Fibroblast of pulmonary artery (primary cell): ENCODE data around the gene POM121.
"Not testable (repeated sequence)": the region's sequence is repeated elsewhere in the genome, so short reads cannot be mapped to it uniquely, and the experiment has no call there.

Experiments used
- DNase-seq: peaks from one replicate; pipeline ENCODE4 v3.0.0-alpha.2; 2010; ENCODE audit warnings: low read depth
- H3K4me3 ChIP-seq: replicated peaks from 2 replicates; pipeline ENCODE4 v1.5.1; 2011; ENCODE audit warnings: low read depth, mild to moderate bottlenecking, control low read depth, low read length, moderate library complexity
- TF ChIP-seq, protein P1 (sequence below): IDR thresholded peaks from 2 replicates; pipeline ENCODE4 v1.5.1; 2011; ENCODE audit warnings: mild to moderate bottlenecking, control low read depth, low read length, inconsistent platforms; ENCODE audit errors: missing control alignments

POM121 gene

DNA sequence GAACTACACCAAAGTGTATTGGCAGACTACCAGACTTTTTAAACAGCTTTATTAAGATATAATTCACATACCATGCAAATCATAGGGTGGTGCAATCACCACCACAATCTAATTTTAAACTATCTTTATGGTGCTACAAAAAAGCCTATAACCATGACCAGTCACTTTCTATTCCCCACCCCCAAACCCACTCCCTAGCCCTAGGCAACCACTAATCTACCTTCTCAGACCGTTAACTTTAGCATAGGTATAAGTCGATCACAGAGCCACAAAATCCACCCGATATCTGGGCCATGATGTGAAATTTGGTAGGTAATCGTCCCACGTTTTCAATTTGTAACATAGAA is 536 bp upstream of the POM121 start:
- no peak for DNase-seq
- peak overlapping the region; percentile 97 for H3K4me3 ChIP-seq
- TF ChIP-seq, protein P1, sequence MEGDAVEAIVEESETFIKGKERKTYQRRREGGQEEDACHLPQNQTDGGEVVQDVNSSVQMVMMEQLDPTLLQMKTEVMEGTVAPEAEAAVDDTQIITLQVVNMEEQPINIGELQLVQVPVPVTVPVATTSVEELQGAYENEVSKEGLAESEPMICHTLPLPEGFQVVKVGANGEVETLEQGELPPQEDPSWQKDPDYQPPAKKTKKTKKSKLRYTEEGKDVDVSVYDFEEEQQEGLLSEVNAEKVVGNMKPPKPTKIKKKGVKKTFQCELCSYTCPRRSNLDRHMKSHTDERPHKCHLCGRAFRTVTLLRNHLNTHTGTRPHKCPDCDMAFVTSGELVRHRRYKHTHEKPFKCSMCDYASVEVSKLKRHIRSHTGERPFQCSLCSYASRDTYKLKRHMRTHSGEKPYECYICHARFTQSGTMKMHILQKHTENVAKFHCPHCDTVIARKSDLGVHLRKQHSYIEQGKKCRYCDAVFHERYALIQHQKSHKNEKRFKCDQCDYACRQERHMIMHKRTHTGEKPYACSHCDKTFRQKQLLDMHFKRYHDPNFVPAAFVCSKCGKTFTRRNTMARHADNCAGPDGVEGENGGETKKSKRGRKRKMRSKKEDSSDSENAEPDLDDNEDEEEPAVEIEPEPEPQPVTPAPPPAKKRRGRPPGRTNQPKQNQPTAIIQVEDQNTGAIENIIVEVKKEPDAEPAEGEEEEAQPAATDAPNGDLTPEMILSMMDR: no peak

DNA sequence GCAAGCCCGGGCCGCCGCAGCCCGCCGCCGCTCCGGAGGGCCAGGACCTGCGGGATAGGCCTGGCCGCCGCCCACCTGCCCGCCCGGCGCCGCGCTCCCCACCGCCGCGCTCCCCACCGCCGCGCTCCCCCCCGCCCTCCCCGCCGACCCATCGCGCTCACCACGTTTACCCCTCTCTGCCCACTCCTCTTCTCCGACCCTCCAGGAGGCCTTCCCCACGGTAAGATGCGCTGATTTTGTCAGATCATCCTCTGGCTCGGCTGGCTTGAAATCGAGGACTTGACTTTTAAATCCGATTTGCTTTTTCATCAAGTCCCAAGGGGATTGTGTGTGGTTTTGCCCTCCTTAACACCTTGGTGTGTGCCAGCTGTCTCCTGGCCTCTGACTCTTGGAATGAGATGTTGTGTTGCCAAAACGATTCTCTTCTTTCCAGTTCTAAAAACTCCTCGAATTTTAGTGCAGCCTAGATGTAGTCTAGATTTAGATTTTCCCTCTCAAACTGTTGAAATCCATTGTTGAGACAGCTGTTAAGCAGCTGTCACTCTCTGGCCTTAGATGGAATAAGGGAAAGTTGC is 738 bp downstream of the POM121 start:
- TF ChIP-seq, protein P1: no peak
- peak overlapping the region; percentile 97 for H3K4me3 ChIP-seq
- DNase-seq: peak; percentile 28

DNA sequence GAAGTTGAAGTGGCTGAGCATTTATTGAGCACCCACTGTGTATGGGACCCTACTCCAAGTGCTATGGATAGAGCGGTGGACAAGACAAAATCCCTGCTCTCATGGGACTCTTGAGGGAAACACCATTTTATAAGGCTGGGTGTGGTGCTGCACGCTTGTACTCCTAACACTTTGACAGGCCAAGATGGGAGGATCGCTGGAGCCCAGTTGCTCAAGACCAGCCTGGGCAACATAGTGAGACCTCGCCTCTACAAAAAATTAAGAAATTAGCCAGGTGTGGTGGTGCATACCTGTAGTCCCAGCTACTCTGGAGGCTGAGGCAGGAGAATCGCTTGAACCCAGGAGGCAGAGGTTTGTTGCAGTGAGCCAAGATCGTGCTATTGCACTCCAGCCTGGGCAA is 2.9 kb downstream of the POM121 start:
- not testable (repeated sequence) for DNase-seq, H3K4me3 ChIP-seq

DNA sequence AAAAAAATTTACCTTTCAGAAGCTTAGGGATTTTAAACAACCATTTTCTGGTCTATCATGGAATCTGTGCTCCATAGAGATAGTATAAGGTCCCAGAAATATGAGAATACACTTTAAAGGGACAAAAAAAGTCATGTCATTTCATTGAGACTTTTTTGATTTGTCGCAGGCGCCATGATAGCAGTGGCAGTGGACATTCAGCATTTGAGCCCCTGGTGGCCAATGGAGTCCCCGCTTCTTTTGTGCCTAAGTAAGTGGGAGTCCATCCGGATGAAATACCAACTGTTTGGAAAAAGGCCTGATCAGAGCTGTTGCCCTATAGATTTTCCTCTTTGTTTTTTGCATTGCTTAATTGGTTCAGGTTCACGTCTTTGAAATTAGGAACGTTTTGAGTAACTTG is 3.3 kb downstream of the POM121 start:
- DNase-seq, H3K4me3 ChIP-seq: not testable (repeated sequence)

DNA sequence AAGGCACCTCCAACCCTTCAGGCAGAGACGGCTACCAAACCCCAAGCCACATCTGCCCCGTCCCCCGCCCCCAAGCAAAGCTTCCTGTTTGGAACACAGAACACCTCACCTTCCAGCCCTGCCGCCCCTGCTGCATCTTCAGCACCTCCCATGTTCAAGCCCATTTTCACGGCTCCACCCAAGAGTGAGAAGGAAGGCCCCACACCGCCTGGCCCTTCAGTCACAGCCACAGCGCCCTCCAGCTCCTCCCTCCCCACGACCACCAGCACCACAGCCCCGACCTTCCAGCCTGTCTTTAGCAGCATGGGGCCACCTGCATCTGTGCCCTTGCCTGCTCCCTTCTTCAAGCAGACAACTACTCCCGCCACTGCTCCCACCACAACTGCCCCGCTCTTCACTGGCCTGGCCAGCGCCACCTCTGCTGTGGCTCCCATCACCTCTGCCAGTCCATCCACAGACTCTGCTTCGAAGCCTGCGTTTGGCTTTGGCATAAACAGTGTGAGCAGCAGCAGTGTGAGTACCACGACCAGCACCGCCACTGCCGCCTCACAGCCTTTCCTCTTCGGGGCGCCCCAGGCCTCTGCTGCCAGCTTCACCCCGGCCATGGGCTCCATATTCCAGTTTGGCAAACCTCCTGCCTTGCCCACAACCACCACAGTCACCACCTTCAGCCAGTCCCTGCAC is 17.3 kb downstream of the POM121 start:
- not testable (repeated sequence) for DNase-seq, H3K4me3 ChIP-seq

DNA sequence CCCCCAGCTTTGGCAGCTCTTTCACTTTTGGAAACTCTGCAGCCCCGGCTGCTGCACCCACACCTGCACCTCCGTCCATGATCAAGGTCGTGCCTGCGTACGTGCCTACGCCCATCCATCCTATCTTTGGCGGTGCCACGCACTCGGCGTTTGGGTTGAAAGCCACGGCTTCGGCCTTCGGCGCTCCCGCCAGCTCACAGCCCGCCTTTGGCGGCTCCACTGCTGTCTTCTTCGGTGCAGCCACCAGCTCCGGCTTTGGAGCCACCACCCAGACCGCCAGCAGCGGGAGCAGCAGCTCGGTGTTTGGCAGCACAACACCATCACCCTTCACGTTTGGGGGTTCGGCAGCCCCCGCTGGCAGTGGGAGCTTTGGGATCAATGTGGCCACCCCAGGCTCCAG is 18.1 kb downstream of the POM121 start:
- H3K4me3 ChIP-seq, DNase-seq: not testable (repeated sequence)

DNA sequence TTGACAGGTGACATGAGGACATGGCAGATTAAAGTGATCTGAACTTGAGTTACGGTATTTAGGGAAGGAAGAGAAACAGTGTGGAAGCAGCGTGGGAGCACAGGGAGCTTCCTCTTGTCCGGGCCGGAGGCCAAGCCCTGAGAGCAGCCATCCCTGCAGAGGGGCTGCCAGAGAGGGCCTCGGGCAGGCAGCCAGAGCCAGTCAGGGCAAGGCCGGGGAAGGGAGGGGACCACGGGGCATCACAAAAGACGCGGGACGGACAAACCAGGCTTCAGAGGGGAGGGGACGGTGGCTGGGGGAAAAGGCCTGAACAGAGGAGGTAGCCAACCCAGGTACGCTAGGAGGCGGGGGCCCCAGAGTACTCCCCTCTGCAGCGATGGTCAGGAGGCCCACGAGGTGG is 20.0 kb downstream of the POM121 start:
- not testable (repeated sequence) for H3K4me3 ChIP-seq, DNase-seq

DNA sequence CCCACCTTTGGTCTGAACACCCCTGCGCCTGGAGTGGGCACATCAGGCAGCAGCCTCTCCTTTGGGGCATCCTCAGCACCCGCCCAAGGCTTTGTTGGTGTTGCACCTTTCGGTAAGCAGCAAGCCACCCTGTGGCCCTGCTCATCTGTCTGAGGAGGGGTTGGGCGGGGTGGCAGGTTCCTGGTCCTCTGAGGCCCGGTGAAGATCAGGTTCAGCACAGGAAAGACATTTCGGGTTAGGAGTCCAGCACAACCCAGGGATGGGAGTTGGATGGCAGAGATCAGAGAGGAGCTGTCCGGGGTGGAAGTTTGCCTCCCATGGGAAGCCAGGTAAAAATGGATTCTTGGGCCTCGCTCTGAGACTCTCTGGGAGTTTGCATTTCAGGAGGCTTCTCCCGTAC is 20.7 kb downstream of the POM121 start:
- not testable (repeated sequence) for H3K4me3 ChIP-seq, DNase-seq

DNA sequence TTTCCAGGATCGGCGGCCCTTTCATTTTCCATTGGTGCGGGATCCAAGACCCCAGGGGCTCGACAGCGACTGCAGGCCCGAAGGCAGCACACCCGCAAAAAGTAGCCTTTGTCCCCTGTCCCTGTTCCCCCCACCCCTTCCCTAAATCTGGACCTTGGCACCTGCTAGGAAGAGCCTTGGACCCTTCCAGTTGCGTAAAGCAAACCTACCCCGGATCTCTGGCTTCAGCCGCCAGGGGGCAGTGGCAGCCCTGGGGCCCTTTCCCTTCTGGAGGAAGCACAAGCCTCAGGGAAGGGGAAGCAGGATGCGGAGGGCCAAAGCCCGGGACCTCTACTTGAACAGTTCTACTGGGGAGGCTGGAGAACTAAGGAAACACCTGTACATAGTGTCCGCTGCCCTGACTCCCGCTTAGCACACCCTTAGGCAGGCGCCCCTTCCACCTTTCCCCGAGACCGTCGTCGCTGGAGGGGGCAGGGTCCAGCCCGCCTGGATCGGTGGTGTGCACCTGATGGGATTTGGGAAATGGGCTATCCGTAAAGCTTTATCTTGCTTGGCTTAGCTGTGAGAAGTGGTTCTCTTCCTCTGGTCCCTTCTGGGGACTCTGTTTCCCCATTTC is 21.3 kb downstream of the POM121 start:
- H3K4me3 ChIP-seq, DNase-seq: not testable (repeated sequence)
- TF ChIP-seq, protein P1: peak; percentile 13

DNA sequence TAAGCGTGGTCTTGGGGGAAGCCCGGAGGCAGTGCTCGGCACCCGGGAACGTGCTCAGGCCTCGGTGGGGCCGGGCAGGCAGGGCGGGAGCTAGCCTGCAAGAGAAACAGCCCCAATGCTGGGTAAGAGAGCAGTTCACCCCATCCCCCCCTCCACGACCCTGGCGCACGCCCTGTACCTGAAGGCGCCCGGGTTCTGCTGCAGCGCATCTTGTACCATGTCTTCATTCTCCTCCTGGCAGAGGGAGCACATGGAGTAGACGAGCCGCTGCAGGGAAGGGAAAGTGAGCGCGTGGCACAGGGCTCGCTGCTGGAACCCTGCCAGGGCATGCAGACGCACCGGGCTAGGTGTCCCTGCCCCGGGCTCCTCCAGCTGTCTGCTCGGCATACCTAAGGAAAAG is 23.8 kb downstream of the POM121 start:
- H3K4me3 ChIP-seq, DNase-seq: not testable (repeated sequence)

DNA sequence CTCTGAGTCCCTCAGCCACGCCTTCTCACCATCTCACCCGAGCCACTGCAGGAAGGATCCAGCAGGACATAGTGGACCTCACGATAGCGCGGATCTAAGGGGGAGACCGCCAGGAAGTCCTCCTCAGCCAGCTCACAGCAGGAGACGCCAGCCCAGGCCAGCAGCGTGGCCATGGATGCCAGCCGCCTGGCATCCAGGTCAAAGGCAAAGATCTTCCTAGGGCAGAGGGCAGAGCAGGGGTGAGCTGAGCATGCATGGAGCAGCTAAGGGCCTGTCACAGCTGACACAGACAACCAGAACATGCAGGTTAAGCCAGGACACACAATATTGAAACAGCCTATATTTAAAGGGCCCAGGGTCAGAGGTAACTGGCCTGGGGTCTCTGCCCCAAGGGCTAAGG is 24.4 kb downstream of the POM121 start:
- DNase-seq, H3K4me3 ChIP-seq: not testable (repeated sequence)

DNA sequence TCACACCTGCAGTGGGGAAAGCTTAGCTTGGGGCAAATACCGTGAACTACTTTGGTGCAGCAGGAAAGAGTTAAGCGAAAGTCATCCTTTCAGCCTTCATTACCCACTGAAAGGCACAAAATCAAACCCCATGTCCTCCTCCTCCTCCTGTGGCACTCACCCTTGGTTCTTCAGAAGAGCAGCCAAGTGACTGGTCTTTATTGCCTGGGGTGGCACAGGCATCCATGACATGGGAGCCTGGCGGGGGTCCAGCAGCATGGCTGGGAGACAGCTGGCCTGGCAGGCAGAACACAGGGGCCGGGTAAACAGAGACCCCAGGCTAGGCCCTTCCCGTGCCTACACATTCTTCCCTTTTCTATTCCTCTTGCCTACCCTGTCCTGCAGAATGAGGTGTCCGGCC is 24.8 kb downstream of the POM121 start:
- H3K4me3 ChIP-seq, DNase-seq: not testable (repeated sequence)

DNA sequence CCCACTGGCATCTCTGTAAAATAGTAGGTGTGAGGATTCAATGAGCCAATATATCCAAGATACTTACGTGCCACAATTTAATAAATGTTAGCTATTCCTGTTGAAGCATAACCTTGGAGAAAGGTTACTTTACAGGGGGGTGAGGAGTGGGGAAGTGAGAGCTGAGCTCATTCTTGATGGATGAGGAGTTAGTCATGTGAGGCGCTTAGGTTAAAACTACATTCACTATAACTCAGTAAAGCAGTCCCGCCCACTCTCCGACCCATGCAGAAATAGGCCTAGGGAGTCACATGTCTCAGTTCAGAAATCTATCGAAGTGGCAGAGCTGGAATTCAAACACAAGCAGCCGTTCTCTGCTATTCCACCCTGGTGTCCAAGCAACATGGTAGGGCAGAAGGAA is 25.5 kb downstream of the POM121 start:
- not testable (repeated sequence) for DNase-seq, H3K4me3 ChIP-seq

DNA sequence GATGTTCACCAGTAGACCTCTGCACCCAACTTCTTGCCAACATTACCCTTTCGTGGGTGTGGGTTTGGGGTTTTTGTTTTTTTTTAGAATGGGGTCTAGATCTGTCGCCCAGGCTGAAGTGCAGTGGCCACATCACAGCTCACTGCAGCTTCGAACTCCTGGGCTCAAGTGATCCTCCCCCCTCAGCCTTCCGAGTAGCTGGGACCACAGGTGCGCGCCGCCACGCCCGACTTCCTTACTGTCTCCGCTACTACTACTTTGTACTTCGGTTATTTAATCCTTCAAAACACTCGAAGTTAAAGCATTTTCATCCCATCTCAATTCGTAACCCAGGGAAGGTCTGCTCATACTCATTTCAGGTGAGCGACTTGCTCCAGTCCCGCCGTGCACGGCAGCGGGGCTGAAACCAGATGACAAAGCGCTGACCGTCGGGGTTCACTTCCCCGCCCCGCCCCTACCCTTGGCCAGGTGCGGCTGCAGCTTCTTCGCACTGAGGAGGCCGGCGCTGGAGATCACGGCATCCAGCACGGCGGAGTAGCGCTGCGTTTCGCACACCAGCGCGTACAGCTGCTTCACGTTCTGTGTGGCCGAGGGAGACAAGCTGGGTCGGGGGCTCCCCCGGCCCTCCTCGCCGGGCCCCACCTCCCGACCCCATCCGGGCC is 29.1 kb downstream of the POM121 start:
- H3K4me3 ChIP-seq: peak overlapping the region; percentile 31
- DNase-seq: not testable (repeated sequence)

DNA sequence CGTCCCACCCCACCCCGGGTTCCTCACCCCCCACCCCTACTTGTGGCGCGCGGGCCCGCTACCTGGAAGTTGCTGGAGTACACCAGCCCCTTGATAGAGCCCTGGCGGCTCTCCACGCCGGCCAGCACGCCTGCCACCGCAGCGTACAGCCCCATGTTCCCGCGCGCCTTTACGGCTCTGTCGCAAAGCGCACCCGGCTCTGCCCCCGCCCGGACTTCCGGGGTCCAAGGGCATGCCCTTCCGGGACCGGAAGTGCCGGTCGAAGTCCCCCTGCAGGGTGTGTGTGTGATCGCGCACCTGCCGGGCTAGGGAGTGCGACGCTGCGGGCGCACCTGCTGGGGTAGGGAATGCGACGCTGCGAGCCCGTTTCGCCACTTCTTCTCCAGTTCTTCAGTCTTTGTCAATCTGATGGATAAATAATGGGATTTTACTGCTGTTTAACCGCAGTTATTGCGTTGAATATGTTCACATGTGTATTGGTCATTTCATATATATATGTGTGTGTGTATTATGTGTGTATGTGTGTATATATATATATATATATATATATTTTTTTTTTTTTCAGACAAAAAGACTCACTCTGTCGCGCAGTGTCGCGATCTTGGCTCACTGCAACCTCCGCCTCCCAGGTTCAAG is 29.8 kb downstream of the POM121 start:
- peak overlapping the region; percentile 31 for H3K4me3 ChIP-seq
- not testable (repeated sequence) for DNase-seq
